ENCODE data around the gene CYP3A4.
"Not testable (repeated sequence)": the region's sequence is repeated elsewhere in the genome, so short reads cannot be mapped to it uniquely, and the experiment has no call there.

CYP3A4 gene

GRCh38 chr7:99723201-99723600 is 60.8 kb downstream of the CYP3A4 start:
- not testable (repeated sequence) for DNase-seq (ENCODE audit: low read depth)

- DNase-seq (ENCODE audit: low read depth), result no peak
Observed at GRCh38 chr7:99720800-99721595, 63.0 kb downstream of the CYP3A4 start.

DNA sequence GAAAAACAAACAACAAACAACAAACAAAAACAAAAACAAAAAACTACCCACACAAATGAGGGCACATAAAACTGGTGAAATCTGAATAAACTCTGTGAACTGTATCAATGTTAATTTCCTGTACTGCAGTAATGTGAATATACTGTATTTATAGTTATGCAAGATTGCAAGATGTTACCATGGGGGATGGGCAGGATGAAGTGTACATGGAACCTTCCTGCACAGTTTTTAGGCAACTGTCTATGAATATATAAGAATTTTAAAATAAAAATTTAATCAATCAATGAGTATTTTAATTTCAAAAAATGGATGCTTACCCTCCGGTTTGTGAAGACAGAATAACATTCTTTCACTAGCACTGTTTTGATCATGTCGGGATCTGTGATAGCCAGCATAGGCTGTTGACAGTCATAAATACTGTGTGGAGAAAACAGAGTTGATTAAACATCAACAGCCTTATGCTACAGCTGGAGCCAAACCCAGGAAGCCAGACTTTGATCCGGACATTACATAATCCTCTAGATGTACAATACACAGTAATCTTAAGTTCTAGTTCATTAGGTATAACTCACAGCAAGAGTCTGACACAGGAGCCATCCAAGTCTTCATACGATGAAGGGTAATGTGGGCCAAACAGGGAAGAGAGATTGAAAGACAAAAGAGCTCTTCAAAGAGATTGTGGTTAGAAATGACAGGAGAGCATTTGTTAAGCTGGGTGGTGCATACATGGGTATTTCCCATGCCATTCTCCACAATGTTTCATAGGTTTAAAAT is 63.8 kb downstream of the CYP3A4 start:
- no peak for DNase-seq (ENCODE audit: low read depth)

DNA sequence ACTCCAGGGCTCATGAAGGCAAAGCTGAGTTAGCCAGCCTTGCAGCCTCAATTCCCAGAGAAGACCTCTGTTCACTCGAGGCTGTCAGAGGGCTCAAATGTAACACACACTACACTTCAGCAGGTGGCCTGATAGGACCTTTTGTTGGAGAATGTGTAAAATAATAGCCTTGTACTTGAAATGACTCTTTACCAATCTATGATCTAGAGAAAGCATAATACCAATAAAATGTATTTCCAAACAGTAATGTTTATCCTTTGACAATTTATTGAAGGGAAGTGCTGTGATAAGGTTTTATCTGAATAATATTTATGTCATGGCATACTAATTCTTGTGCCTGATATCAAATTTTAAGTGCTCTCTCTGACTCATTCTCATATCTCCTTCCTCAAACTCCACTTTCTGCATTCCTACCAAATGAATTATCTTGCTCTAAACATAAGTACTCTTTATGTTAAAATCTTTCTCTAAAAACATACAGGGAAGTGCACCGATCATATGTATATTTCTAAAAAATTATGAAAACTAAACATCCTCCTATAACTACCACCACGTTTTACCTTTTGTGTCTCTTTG is 69.9 kb downstream of the CYP3A4 start:
- no peak for DNase-seq (ENCODE audit: low read depth)

DNA sequence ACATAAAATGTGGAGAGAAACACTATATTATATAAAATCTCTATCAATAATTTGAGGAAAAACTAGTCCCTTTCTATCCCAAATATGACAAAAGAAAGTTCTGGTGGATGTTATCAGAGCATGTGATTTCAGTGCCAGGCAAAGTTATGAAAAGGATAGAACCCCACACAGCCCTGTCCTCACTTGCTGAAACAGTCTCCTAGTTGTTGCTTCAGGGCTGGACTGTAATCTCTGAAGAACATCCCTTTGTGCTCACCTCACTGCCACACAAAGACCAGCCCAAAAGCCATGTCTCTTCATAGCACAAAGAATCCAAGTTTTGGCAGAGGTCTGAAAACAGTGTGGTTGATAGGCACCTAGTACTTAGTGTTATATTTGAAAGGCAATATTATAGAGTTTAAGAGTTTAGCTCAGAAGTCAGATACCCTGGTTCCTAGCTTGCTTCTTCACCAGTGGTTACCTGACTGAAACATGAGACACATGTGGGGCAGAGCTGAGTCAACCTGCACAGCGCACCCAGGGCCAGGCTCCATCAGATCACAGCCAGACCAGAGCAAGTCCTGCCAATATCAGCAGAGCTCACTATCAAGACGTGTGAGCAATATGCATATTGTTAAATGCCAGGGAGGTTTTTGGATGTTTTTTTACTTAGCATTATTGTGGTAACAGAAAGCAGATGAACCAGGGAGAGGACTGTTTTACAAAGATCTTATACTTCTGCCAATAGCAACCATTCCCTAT is 74.0 kb downstream of the CYP3A4 start:
- DNase-seq (ENCODE audit: low read depth), result no peak

DNA sequence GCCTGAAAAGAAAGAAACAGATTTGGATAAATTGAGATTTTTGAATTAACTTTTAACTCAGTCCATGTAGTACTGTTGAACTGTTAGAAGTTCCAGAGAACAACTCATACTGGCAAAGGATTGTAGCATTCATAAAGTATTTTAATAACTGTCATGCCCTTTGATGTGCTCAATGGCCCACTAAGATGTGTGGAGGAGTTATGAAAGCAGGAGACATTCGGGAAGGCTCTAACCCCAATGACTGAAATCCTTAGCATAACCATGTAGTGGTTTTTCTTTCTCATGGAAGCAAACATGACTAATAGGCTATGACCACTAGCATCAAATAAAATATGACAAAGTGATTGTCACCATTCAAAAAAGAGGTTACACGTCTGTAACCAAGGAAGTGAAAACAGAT is 74.7 kb downstream of the CYP3A4 start:
- DNase-seq (ENCODE audit: low read depth), result no peak

GRCh38 chr7:99707096-99707495 is 76.9 kb downstream of the CYP3A4 start:
- DNase-seq (ENCODE audit: low read depth), result no peak

Data from stimulated activated CD8-positive, alpha-beta memory T cell treated with anti-CD3 and anti-CD28 coated beads, Interleukin-7, amount 100 ng/mL, for 24 hours (primary cell).